Stimulated activated CD4-positive, alpha-beta T cell treated with anti-CD3 and anti-CD28 coated beads, Interleukin-2, amount 100 ng/mL, for 24 hours (primary cell): ENCODE measurements around the gene SLCO2A1.

ENCODE experiments used
- DNase-seq, 2 donors: peaks; one replicate each; pipeline ENCODE4 v3.0.0-alpha.2; 2020

The SLCO2A1 gene

GRCh38 chr3:133977568-133977967 lies 52.2 kb downstream of the SLCO2A1 start:
- DNase-seq = no peak

GRCh38 chr3:133973249-133973980 lies 56.3 kb downstream of the SLCO2A1 start:
- DNase-seq = no peak

GRCh38 chr3:133972156-133972555 lies 57.6 kb downstream of the SLCO2A1 start:
- DNase-seq = no peak

GRCh38 chr3:133970916-133971315 lies 58.8 kb downstream of the SLCO2A1 start:
- DNase-seq = no peak

GRCh38 chr3:133970339-133970738 lies 59.4 kb downstream of the SLCO2A1 start:
- no peak for DNase-seq

- DNase-seq = no peak
Observed at GRCh38 chr3:133967992-133968892, 61.5 kb downstream of the SLCO2A1 start.

GRCh38 chr3:133966954-133967353 lies 62.8 kb downstream of the SLCO2A1 start:
- no peak for DNase-seq

GRCh38 chr3:133965906-133966305 lies 63.8 kb downstream of the SLCO2A1 start:
- DNase-seq = no peak

GRCh38 chr3:133965013-133965570 lies 64.6 kb downstream of the SLCO2A1 start:
- no peak for DNase-seq

- no peak for DNase-seq
Observed at GRCh38 chr3:133964547-133964946, 65.2 kb downstream of the SLCO2A1 start.

- DNase-seq = no peak
Observed at GRCh38 chr3:133963657-133964396, 65.9 kb downstream of the SLCO2A1 start.

GRCh38 chr3:133962849-133963248 lies 66.9 kb downstream of the SLCO2A1 start:
- DNase-seq = no peak

- no peak for DNase-seq
Observed at GRCh38 chr3:133958071-133958805, 71.5 kb downstream of the SLCO2A1 start.

GRCh38 chr3:133956982-133957381 lies 72.7 kb downstream of the SLCO2A1 start:
- DNase-seq = no peak

GRCh38 chr3:133956353-133956752 lies 73.4 kb downstream of the SLCO2A1 start:
- DNase-seq = no peak

- no peak for DNase-seq
Observed at GRCh38 chr3:133955892-133956291, 73.8 kb downstream of the SLCO2A1 start.

GRCh38 chr3:133954717-133955360 lies 74.9 kb downstream of the SLCO2A1 start:
- no peak for DNase-seq

GRCh38 chr3:133953297-133953696 lies 76.4 kb downstream of the SLCO2A1 start:
- DNase-seq = no peak

- no peak for DNase-seq
Observed at GRCh38 chr3:133949438-133949837, 80.3 kb downstream of the SLCO2A1 start.

GRCh38 chr3:133948996-133949395 lies 80.7 kb downstream of the SLCO2A1 start:
- no peak for DNase-seq

GRCh38 chr3:133948131-133948810 lies 81.5 kb downstream of the SLCO2A1 start:
- no peak for DNase-seq
